ENCODE data around the gene UCHL3. TPM values are rescaled to one million over a fixed set of nuclear protein-coding genes. Genes with fewer than 3 reads are reported as not detected.

UCHL3 gene
- total and polyA plus RNA-seq, 9 of the 15 experiments (the other 6 are each of a cell fraction or from before 2014, with no cell fraction given): 42.2 to 112 (median 85.4) TPM

GRCh38 chr13:75518439-75519088 lies 31.0 kb upstream of the UCHL3 start (continued):
- TF ChIP-seq CSDE1 (IDR thresholded peaks at IDR 0.05) (no peak), HSF4 (CRISPR knock-in tag; IDR thresholded peaks at IDR 0.05; ENCODE audit: borderline replicate concordance) (no peak), FOS (IDR thresholded peaks at IDR 0.05; ENCODE audit: extremely low read depth, insufficient read length) (no peak), ZNF174 (CRISPR knock-in tag; IDR thresholded peaks at IDR 0.05) (no peak), ZNF57 (CRISPR knock-in tag; IDR thresholded peaks at IDR 0.05) (no peak)

DNA sequence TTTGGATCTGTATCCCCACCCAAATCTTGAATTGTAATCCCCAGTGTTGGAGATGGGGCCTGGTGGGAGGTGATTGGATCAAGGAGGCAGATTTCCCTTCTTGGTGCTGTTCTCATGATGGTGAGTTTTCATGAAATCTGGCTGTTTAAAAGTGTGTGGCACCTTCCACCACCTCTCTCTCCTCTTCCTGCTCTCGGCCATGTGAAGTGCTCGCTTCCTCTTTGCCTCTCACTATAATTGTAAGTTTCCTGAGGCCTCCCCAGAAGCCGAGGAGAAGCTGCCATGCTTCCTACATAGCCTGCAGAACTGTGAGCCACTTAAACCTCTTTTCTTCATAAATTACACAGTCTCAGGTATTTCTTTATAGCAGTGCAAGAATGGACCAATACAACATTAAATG lies 27.6 kb upstream of the UCHL3 start:
- Histone ChIP-seq H3K27ac (ENCODE audit: extremely low read depth, low read depth, low read length) (no peak overlapping the region), H3K4me1 (replicated peaks in 1 of 2; ENCODE audit: control insufficient read depth in 2 of 2, insufficient read depth in 2 of 2, low read length in 2 of 2) (no peaks in the 10 kb centered on the region), H3K79me2 (ENCODE audit: control insufficient read depth, insufficient read depth, low read length) (no peaks in the 10 kb centered on the region), H4K20me1 (replicated peaks; ENCODE audit: control insufficient read depth, insufficient read depth, low read length) (no peaks in the 10 kb centered on the region), H3K4me2 (ENCODE audit: insufficient read depth, low read length) (no peak overlapping the region), H3K27me3 (ENCODE audit: control insufficient read depth in 2 of 2, insufficient read depth in 2 of 2, low read length in 2 of 2) (no peaks in the 10 kb centered on the region), H3K36me3 (ENCODE audit: control insufficient read depth, insufficient read depth, low read length) (peaks cover 5% of the 10 kb centered on the region; the same call in 1 of the 3 replicates), H2AFZ (ENCODE audit: low read depth, low read length) (no peak overlapping the region), H3K9ac (ENCODE audit: insufficient read depth in 1 of 2, low read depth in 2 of 2, low read length in 2 of 2) (no peak overlapping the region), H3K4me3 (no peak overlapping the region), H3K9me3 (replicated peaks; ENCODE audit: control insufficient read depth, insufficient read depth, low read depth, low read length) (no peaks in the 10 kb centered on the region), H3K9me1 (ENCODE audit: control insufficient read depth, insufficient read depth, low read length) (no peaks in the 10 kb centered on the region)
- no peak for FAIRE-seq
- WGBS (ENCODE audit: insufficient coverage, low coverage, missing lambda C conversion rate): no CpG with 5 or more reads among the region's 3 CpGs
- ChIA-PET POLR2A (no interaction called here), CTCF (ENCODE audit: low intra/inter-chr PET ratio) (no interaction called here)
- in situ Hi-C loops (cut with MboI): no loop called here
- DNase-seq (ENCODE audit: extremely low read depth in 1 of 4, low spot score in 3 of 4): no peak
- no peak for TF ChIP-seq NUFIP1 (IDR thresholded peaks at IDR 0.05; ENCODE audit: partially characterized antibody)
- TF ChIP-seq MNT (conservative IDR thresholded peaks at IDR 0.05): no peak
- TF ChIP-seq TCF7L2 (IDR thresholded peaks at IDR 0.05; ENCODE audit: low read depth, low read length): no peak
- TF ChIP-seq PPARD (CRISPR knock-in tag; IDR thresholded peaks at IDR 0.05): no peak
- TF ChIP-seq ZNF780A (CRISPR knock-in tag; IDR thresholded peaks at IDR 0.05): no peak
- no peak for TF ChIP-seq MLX (CRISPR knock-in tag; conservative IDR thresholded peaks at IDR 0.05)
- TF ChIP-seq POLR2G (IDR thresholded peaks at IDR 0.05; ENCODE audit: low read depth, low read length): no peak
- no peak for ATAC-seq
- no TSS peak for BruUV-seq (replicated peaks)
- intact Hi-C loops (cut with micrococcal nuclease): no loop called here

Measured in K562 (cell line).